Omental fat pad (tissue), 4 donors: Measurements from ENCODE around the gene ATG13. TPM values are rescaled to one million over a fixed set of nuclear protein-coding genes. Genes with fewer than 3 reads are reported as not detected.

Experiments used
- ATAC-seq: fragments of 150-250 bp; one replicate; pipeline ENCODE4 v1.9.1; 2016; ENCODE audit warnings: mild to moderate bottlenecking, moderate library complexity; ENCODE audit not compliant: low FRiP score
- DNase-seq: peaks from one replicate; pipeline ENCODE4 v3.0.0-alpha.2; 2019; ENCODE audit warnings: low spot score
- total RNA-seq, 4 donors: library from RNA; depleted of rRNA; stranded (reverse); fragments of >200 nt; gene quantifications; one replicate each; pipeline ENCODE4 v1.1.0, GENCODE V29; 2016
- TF ChIP-seq, protein P1 (sequence below), 3 donors: fragments of 450-650 bp; IDR thresholded peaks; one replicate each; pipeline ENCODE4 v1.5.1; 2016 to 2017; ENCODE audit warnings: antibody characterized with exemption in 3 of 3, mild to moderate bottlenecking in 3 of 3, moderate library complexity in 2 of 3

The ATG13 gene
- total RNA-seq, 4 donors from 2014 or later, result 73.7 to 137 (median 83.3) TPM

DNA sequence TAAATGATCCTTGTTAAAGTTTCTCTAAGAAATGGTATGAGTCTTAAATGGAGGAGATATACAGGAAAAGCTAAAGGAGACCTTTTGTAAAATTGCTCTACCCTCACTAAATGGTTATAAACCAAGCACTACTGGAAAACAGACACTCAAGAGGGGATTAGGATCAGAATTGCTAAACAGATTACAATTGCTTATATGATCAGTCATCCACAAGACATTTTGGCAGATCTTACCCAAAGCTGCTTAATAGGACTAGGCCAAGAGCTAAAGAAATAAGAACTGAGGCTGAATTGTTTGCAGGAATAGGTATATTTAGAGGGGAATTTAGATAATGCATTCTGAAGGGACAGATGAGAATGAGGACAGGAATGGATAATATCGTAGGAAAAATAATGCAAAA is 9.8 kb upstream of the ATG13 start:
- ATAC-seq (no peak), DNase-seq (no peak)
- TF ChIP-seq, protein P1, sequence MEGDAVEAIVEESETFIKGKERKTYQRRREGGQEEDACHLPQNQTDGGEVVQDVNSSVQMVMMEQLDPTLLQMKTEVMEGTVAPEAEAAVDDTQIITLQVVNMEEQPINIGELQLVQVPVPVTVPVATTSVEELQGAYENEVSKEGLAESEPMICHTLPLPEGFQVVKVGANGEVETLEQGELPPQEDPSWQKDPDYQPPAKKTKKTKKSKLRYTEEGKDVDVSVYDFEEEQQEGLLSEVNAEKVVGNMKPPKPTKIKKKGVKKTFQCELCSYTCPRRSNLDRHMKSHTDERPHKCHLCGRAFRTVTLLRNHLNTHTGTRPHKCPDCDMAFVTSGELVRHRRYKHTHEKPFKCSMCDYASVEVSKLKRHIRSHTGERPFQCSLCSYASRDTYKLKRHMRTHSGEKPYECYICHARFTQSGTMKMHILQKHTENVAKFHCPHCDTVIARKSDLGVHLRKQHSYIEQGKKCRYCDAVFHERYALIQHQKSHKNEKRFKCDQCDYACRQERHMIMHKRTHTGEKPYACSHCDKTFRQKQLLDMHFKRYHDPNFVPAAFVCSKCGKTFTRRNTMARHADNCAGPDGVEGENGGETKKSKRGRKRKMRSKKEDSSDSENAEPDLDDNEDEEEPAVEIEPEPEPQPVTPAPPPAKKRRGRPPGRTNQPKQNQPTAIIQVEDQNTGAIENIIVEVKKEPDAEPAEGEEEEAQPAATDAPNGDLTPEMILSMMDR (IDR thresholded peaks at IDR 0.05), result no peak

DNA sequence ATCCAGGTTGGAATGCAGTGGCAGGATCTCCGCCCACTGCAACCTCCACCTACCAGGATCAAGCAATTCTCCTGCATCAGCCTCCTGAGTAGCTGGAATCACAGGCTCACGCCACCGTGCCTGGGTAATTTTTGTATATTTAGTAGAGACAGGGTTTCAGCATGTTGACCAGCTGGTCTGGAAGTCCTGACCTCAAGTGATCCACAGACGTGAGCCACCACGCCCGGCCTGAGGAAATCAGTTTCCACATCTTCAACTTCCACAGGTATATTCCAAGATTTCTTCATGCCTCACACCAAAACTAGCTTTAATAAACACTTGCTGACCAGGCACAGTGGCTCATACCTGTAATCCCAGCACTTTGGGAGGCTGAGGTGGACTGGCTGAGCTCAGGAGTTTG is 8.0 kb upstream of the ATG13 start:
- ATAC-seq, result no peak
- TF ChIP-seq, protein P1 (IDR thresholded peaks at IDR 0.05), result no peak
- no peak for DNase-seq

DNA sequence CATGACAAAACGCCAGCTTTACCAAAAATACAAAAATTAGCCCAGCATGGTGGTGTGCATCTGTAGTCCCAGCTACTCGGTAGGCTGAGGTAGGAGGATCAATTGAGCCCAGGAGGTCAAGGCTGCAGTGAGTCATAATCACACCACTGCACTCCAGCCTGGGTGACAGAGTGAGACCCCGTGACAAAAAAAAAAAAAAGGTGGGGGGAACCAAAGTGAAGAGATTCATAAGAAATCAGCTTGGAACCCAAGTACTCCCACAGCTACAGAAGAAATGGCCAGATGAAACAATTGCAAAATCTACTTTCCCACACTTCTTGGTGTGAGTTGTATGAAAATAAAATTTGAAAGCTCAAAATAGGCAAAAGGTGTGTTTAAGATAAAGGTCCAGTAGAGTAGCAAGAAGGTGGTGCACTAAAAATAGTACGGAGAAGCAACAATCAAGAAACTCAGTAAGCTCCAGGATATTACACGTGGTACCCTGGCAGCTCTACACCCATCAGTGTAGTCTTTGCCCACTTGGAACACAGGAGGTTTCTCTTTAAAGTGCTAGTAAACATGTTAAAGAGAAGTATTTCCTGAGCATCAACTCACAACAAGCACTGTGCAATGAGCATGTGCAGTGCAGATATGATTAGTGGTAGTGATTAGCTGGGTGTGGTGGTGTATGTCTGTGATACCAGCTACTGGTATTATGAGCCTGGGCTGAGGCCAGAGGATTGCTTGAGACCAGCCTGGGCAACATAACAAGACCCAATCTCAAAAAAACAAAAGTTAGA is 5.6 kb upstream of the ATG13 start:
- TF ChIP-seq, protein P1 (IDR thresholded peaks at IDR 0.05), result no peak
- ATAC-seq, result no peak
- no peak for DNase-seq

DNA sequence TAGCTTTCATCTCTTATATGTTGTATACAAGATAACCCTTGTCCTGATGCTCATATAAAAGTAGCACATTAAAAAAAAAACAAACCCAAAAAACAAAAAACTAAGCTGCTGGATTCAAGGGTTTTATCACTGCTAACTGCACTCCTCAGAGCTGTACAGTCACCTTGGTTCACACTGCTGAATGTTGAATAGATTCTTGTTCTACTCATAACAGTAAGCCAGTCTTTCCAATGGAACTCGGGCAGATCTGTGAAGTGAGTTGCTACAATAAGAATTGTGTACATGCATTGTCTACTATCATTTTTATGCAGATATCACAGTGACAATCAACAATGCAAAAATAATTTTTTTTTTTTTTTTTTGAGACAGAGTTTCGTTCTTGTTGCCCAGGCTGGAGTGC is 5.0 kb upstream of the ATG13 start:
- no peak for ATAC-seq
- TF ChIP-seq, protein P1 (IDR thresholded peaks at IDR 0.05), result no peak
- DNase-seq, result no peak

DNA sequence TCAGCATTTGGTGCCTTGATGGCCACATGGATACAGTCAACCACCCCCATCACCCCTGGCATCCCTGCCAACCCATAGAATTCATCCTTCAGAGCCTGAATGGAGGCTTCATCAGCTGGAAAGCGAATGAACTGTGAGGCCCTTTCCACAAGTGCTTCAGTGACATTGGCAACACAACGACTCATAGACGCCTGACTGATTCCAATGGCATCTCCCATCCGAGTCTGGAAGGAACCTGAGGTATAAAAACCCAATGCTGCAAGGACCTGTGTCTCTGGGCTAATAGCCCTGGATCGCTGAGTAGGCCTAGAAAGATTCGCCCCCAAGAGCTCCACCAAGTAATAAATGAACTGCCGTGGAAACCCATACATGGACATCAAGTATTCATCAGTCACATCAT is 1.6 kb upstream of the ATG13 start:
- DNase-seq, result no peak
- ATAC-seq, result no peak
- TF ChIP-seq, protein P1 (IDR thresholded peaks at IDR 0.05), result no peak

DNA sequence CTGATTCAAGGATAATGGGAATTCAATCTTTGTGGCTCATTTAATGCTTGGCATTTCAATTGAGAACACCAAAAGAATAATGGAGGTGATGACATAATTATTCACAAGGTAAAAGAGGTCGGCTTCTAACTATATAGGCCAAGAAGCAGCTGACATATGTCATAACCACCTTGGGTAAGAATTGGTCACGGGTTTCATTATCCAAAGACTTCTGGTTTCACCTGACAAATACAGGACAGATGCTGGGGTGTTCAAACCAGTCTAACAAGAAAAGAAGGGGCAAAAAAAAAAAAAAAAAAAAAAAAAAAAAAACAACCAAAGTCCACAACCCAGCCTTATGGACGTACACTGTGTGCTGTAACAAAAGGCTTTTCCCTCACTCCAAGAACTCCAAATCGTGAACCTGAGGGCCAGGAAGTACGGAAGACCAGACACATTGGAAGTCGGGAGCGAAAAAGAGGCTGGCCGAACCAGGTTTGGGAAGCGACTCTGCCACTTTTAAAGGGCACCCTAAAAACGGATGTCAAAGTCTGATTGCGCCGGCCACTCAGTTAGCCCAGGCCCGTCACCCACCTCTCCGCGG is 711 bp upstream of the ATG13 start:
- TF ChIP-seq, protein P1 (IDR thresholded peaks at IDR 0.05), result no peak
- no peak for DNase-seq
- ATAC-seq, result peak; percentile 4

DNA sequence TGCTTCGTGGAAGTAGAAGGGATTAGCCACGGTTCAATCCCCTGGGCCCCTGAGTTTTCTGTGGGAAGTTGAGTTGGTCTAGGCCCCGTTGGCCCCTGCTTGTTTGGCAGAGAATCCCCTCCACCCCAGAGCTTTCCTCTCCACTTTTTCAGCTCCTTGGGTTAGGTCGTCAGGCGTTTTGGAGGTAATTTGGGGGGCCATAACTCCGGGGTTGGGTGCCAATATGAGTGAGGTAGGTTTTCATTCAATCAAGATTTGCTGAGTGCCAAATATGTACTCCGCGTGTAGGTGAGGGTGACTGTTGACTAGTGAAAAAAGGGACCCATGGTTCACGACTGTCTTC is 590 bp downstream of the ATG13 start:
- TF ChIP-seq, protein P1 (IDR thresholded peaks at IDR 0.05), result no peak
- no peak for DNase-seq
- ATAC-seq, result no peak
